Left lung (tissue), 10 donors: ENCODE measurements around the gene PTDSS2. TPM values are rescaled to one million over a fixed set of nuclear protein-coding genes. Genes with fewer than 3 reads are reported as not detected.

Source experiments
- ATAC-seq: fragments of 200-7000 bp; cut with Tn5 transposase; one replicate; pipeline ENCODE4 v1.9.1; 2020; ENCODE audit warnings: moderate library complexity
- DNase-seq, 4 donors: peaks; one replicate each; pipeline ENCODE4 v3.0.0-alpha.2; 2013 to 2020
- H3K27ac ChIP-seq, 2 donors: fragments of 200-600 bp; sonication (generic) in 1 of 2; one replicate each; pipeline versions ENCODE4 v1.5.0 to v1.8.0; 2020 to 2021
- H3K27me3 ChIP-seq, 2 donors: fragments of 200-600 bp; sonication (generic) in 1 of 2; one replicate each; pipeline versions ENCODE4 v1.5.0 to v1.8.0; 2020 to 2021
- H3K36me3 ChIP-seq, 2 donors: fragments of 200-600 bp; sonication (generic) in 1 of 2; one replicate each; pipeline versions ENCODE4 v1.5.0 to v1.8.0; 2020 to 2021
- H3K4me1 ChIP-seq, 2 donors: fragments of 200-600 bp; one replicate each; pipeline ENCODE4 v1.8.0; 2021
- H3K4me3 ChIP-seq, 2 donors: fragments of 200-600 bp; sonication (generic) in 1 of 2; one replicate each; pipeline versions ENCODE4 v1.5.0 to v1.8.0; 2020 to 2021; ENCODE audit warnings: mild to moderate bottlenecking in 1 of 2
- H3K9me3 ChIP-seq, 2 donors: fragments of 200-600 bp; sonication (generic) in 1 of 2; one replicate each; pipeline versions ENCODE4 v1.5.0 to v1.8.0; 2020 to 2021
- CTCF ChIP-seq, 2 donors: fragments of 200-600 bp; sonication (generic) in 1 of 2; IDR thresholded peaks; one replicate each; pipeline versions ENCODE4 v1.5.0 to v1.8.0; 2021; ENCODE audit warnings: antibody characterized with exemption in 2 of 2
- intact Hi-C, 2 donors: fragments of 100-400 bp; cut with DNase I; formaldehyde crosslinking; loops; one replicate each; pipeline versions ENCODE4 v1.11.2 to v1.14.2; 2022
- polyA plus RNA-seq, 6 donors: library from polyadenylated mRNA; unstranded; fragments of 120-200 nt; gene quantifications; one replicate each; pipeline ENCODE4 v1.2.1, GENCODE V29; 2013; ENCODE audit not compliant: insufficient read length in 6 of 6
- total RNA-seq, 2 donors: library from RNA; stranded (reverse); fragmentation: NEBNext Ultra II Directional; extraction: Animal tissue kit (Norgen Biotek cat#: 25700); gene quantifications; one replicate each; pipeline ENCODE4 v1.2.1, GENCODE V29; 2021
- donor health status: DM: no; HTN: yes; CAD: no.
- donor health status: DM: no; HTN: no; CAD: no.

Gene PTDSS2
- total and polyA plus RNA-seq, 8 donors = 21.5 to 30.3 (median 25.7) TPM

GRCh38 chr11:429931-430456 is 20.1 kb upstream of the PTDSS2 start:
- no peaks in the 10 kb centered on the region for H3K4me1 ChIP-seq

GRCh38 chr11:431921-432320 is 18.2 kb upstream of the PTDSS2 start:
- intact Hi-C loops = no loop called here
- Histone ChIP-seq H3K9me3 (no peaks in the 10 kb centered on the region), H3K36me3 (no peaks in the 10 kb centered on the region), H3K27ac (no peak overlapping the region), H3K27me3 (peaks cover 0 to 3% of the 10 kb centered on the region in 2 donors), H3K4me3 (no peak overlapping the region), H3K4me1 (no peaks in the 10 kb centered on the region)
- ATAC-seq (no peak), DNase-seq (peak in 1 of 4 donors; percentile 54)
- TF ChIP-seq CTCF (IDR thresholded peaks at IDR 0.05) = no peak

More at GRCh38 chr11:429931-430456, 20.1 kb upstream of the PTDSS2 start:
- TF ChIP-seq CTCF (IDR thresholded peaks at IDR 0.05) = no peak
- DNase-seq = peak in 1 of 4 donors; percentile 73
- intact Hi-C loops = no loop called here
- Histone ChIP-seq H3K36me3 (no peaks in the 10 kb centered on the region), H3K27ac (no peak overlapping the region), H3K4me3 (no peak overlapping the region), H3K9me3 (no peaks in the 10 kb centered on the region), H3K27me3 (peaks cover 0 to 6% of the 10 kb centered on the region in 2 donors)
- no peak for ATAC-seq

GRCh38 chr11:432501-433100 is 17.5 kb upstream of the PTDSS2 start:
- ATAC-seq (no peak), DNase-seq (peak in 1 of 4 donors; percentile 70)
- H3K4me1 ChIP-seq = no peaks in the 10 kb centered on the region
- no peak overlapping the region for H3K4me3 ChIP-seq
- H3K27me3 ChIP-seq = no peaks in the 10 kb centered on the region
- no peaks in the 10 kb centered on the region for H3K9me3 ChIP-seq
- intact Hi-C loops = no loop called here
- H3K27ac ChIP-seq = no peak overlapping the region
- no peaks in the 10 kb centered on the region for H3K36me3 ChIP-seq
- no peak for TF ChIP-seq CTCF (IDR thresholded peaks at IDR 0.05)

GRCh38 chr11:433111-433510 is 17.0 kb upstream of the PTDSS2 start:
- H3K27me3 ChIP-seq = no peaks in the 10 kb centered on the region
- ATAC-seq = no peak
- intact Hi-C loops = no loop called here
- H3K36me3 ChIP-seq = no peaks in the 10 kb centered on the region
- TF ChIP-seq CTCF (IDR thresholded peaks at IDR 0.05) = no peak
- H3K27ac ChIP-seq = no peak overlapping the region
- no peaks in the 10 kb centered on the region for H3K9me3 ChIP-seq
- no peaks in the 10 kb centered on the region for H3K4me1 ChIP-seq
- H3K4me3 ChIP-seq = no peak overlapping the region
- DNase-seq = no peak

- no peaks in the 10 kb centered on the region for H3K9me3 ChIP-seq
- H3K4me3 ChIP-seq = no peak overlapping the region
- no peak for ATAC-seq
- H3K36me3 ChIP-seq = no peaks in the 10 kb centered on the region
- intact Hi-C loops = no loop called here
- H3K4me1 ChIP-seq = no peaks in the 10 kb centered on the region
- H3K27ac ChIP-seq = no peak overlapping the region
- no peaks in the 10 kb centered on the region for H3K27me3 ChIP-seq
- TF ChIP-seq CTCF (IDR thresholded peaks at IDR 0.05) = no peak
- peak in 1 of 4 donors; percentile 72 for DNase-seq
These were observed 16.4 kb upstream of the PTDSS2 start for GRCh38 chr11:433641-434040.
